Heart left ventricle (tissue), 16 donors: ENCODE data around the gene KCTD12. TPM values are rescaled to one million over a fixed set of nuclear protein-coding genes. Genes with fewer than 3 reads are reported as not detected.

Experiments
- ATAC-seq, 4 donors: fragments of 200-7000 bp; cut with Tn5 transposase; one replicate each; pipeline ENCODE4 v1.9.1; 2020 to 2022; ENCODE audit warnings: moderate library complexity in 4 of 4, mild to moderate bottlenecking in 3 of 4, moderate number of reproducible peaks in 1 of 4
- DNase-seq, 5 donors: peaks; one replicate each; pipeline ENCODE4 v3.0.0-alpha.2; 2020
- H3K27ac ChIP-seq, 12 donors: fragments of 200-600 bp; sonication (generic) in 4 of 12; one replicate each; pipeline versions ENCODE4 v1.5.0 to v1.8.0; 2016 to 2022; ENCODE audit warnings: mild to moderate bottlenecking in 2 of 12
- H3K27me3 ChIP-seq, 9 donors: fragments of 200-600 bp; sonication (generic) in 2 of 9; one replicate each; pipeline versions ENCODE4 v1.5.1 to v1.8.0; 2016 to 2022; ENCODE audit warnings: mild to moderate bottlenecking in 3 of 9
- H3K36me3 ChIP-seq, 9 donors: fragments of 200-600 bp; sonication (generic) in 2 of 9; one replicate each; pipeline versions ENCODE4 v1.5.0 to v1.8.0; 2018 to 2022; ENCODE audit warnings: mild to moderate bottlenecking in 2 of 9
- H3K4me1 ChIP-seq, 12 donors: fragments of 200-600 bp; sonication (generic) in 4 of 12; one replicate each; pipeline versions ENCODE4 v1.5.0 to v1.8.0; 2016 to 2022; ENCODE audit warnings: mild to moderate bottlenecking in 3 of 12
- H3K4me3 ChIP-seq, 12 donors: fragments of 200-600 bp; sonication (generic) in 4 of 12; one replicate each; pipeline versions ENCODE4 v1.5.0 to v1.8.0; 2017 to 2022; ENCODE audit warnings: mild to moderate bottlenecking in 9 of 12, moderate library complexity in 4 of 12
- H3K9me3 ChIP-seq, 12 donors: fragments of 200-600 bp; sonication (generic) in 4 of 12; one replicate each; pipeline versions ENCODE4 v1.5.0 to v1.8.0; 2016 to 2022; ENCODE audit warnings: mild to moderate bottlenecking in 1 of 12
- POLR2A ChIP-seq, 2 donors: fragments of 450-650 bp; IDR thresholded peaks; one replicate each; pipeline ENCODE4 v1.6.1; 2017; ENCODE audit warnings: antibody characterized with exemption in 2 of 2, mild to moderate bottlenecking in 2 of 2, moderate library complexity in 2 of 2
- WGBS, 4 donors: extraction: QIAGEN DNeasy Blood & Tissue Kit in 2 of 4; methylation state at CpG; one replicate each; pipeline versions ENCODE4 v1.1.5 to v1.1.7; 2013 to 2018; 5-methylcytosine and 5-hydroxymethylcytosine counted together
- intact Hi-C, 10 donors: fragments of 100-400 bp; cut with DNase I; formaldehyde crosslinking; loops; one replicate each; pipeline versions ENCODE4 v1.11.1 to v1.14.2; 2022
- polyA plus RNA-seq, 2 donors: library from polyadenylated mRNA; stranded (reverse); fragments of 200-250 nt; gene quantifications; one replicate each; pipeline ENCODE4 v1.2.3, GENCODE V29; 2013
- total RNA-seq, 9 donors: library from RNA; depleted of rRNA in 2 of 9; stranded (reverse); fragments of >200 nt in 2 of 9; fragmentation: NEBNext Ultra II Directional in 3 of 9; extraction: Animal tissue kit (Norgen Biotek cat#: 25700) in 3 of 9; gene quantifications; one replicate each; pipeline versions ENCODE4 v1.1.0 to v1.2.4, GENCODE V29; 2016 to 2023
- TF ChIP-seq, protein P1 (sequence below), 12 donors: fragments of 200-600 bp; sonication (generic) in 4 of 12; IDR thresholded peaks; one replicate each; pipeline versions ENCODE4 v1.5.0 to v1.8.0; 2018 to 2022; ENCODE audit warnings: antibody characterized with exemption in 12 of 12, mild to moderate bottlenecking in 5 of 12
- donor health status: ischemic (EF 13 %, LVEDD 7.1; RV severe dilation, severe dysfunction).
- donor health status: healthy with polysubstance abuse.
- donor health status: DM: no; HTN: yes; CAD: no.
- donor health status: DM: no; HTN: no; CAD: no.
- donor health status: ischemic (EF 25% LVEDD 6.9; RV normal size, moderate dysfunction).
- donor health status: ischemic (EF 25% LVEDD 5.7; RV mildly dilated, moderate dysfunction).
- donor health status: healthy.
- donor health status: DM: yes; HTN: yes; CAD: no.
- donor health status: ischemic (EF 35%, LVEDD 5.7; RV mildly dilated, moderate dysfunction).
- donor health status: nonischemic (EF 11% LVEDD 7.7; RV severe dilation, severe dysfunction).
- donor health status: DM: yes; HTN: yes; CAD: no.
- donor health status: PGD.
- donor health status: ischemic (EF 29% LVEDD 5.4; RV normal size, mild dysfunction).
- donor health status: nonischemic (EF 23%, LVEDD 6.1; RV moderate dilation, normal function).

Gene KCTD12
- total and polyA plus RNA-seq, 11 donors = 10.1 to 84.4 (median 34.7) TPM

DNA sequence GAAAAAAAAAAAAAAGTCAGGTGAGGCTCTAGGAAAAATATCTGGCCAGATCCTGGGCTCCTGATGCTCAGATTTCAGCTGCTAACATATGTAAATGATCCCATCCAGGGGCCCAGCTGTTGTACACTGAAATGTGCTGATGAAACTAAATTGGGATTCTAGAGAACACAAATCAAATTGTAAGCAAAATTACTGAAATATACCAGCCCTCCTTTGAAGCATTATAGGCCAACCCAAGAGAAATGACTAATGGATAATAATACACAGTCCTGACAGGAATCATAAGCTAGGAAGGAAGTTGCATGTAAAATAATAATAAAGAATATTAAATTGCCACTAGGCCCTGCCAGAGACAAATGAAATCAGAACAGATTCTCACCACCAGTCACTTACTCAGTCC is 17.8 kb downstream of the KCTD12 start:
- Histone ChIP-seq H3K27ac (no peak overlapping the region), H3K27me3 (no peaks in the 10 kb centered on the region), H3K36me3 (no peaks in the 10 kb centered on the region), H3K4me3 (no peak overlapping the region), H3K9me3 (no peaks in the 10 kb centered on the region), H3K4me1 (peaks cover 0 to 8% (median 0%) of the 10 kb centered on the region in 12 donors)
- TF ChIP-seq, protein P1, sequence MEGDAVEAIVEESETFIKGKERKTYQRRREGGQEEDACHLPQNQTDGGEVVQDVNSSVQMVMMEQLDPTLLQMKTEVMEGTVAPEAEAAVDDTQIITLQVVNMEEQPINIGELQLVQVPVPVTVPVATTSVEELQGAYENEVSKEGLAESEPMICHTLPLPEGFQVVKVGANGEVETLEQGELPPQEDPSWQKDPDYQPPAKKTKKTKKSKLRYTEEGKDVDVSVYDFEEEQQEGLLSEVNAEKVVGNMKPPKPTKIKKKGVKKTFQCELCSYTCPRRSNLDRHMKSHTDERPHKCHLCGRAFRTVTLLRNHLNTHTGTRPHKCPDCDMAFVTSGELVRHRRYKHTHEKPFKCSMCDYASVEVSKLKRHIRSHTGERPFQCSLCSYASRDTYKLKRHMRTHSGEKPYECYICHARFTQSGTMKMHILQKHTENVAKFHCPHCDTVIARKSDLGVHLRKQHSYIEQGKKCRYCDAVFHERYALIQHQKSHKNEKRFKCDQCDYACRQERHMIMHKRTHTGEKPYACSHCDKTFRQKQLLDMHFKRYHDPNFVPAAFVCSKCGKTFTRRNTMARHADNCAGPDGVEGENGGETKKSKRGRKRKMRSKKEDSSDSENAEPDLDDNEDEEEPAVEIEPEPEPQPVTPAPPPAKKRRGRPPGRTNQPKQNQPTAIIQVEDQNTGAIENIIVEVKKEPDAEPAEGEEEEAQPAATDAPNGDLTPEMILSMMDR (IDR thresholded peaks at IDR 0.05) = no peak
- no peak for TF ChIP-seq POLR2A (IDR thresholded peaks at IDR 0.05)
- intact Hi-C loops = loop anchor here in 1 of 10 donors (5.0 kb wide), 1 partner anchor 36 kb away; no protein-coding TSS in a partner anchor
- DNase-seq = no peak
- ATAC-seq = no peak

DNA sequence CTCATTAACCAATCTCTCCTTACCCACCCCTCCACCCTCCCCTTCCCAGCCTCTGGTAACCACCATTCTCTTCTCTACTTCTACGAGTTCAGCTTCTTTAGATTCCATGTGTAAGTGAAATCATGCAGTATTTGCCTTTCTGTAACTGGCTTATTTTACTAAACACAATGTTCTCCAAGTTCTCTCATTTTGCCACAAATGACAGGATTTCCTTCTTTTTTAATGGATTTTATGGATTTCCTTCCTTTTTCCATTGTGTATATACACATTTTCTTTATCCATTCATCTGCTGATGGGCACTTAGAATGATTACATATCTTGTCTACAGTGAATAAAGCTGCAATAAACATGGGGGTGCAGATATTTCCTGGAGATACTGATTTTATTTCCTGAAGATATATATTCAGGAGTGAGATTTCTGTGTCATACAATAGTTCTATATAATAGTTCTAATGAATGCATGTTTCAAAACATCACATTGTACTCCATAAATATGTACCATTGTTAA is 20.2 kb downstream of the KCTD12 start:
- Histone ChIP-seq H3K4me1 (peaks cover 0 to 8% (median 0%) of the 10 kb centered on the region in 12 donors), H3K27me3 (no peaks in the 10 kb centered on the region), H3K36me3 (no peaks in the 10 kb centered on the region), H3K4me3 (no peak overlapping the region), H3K9me3 (no peaks in the 10 kb centered on the region), H3K27ac (no peak overlapping the region)
- intact Hi-C loops = loop anchor here in 1 of 10 donors (5.0 kb wide), 1 partner anchor 34 kb away; no protein-coding TSS in a partner anchor
- ATAC-seq (no peak), DNase-seq (no peak)
- TF ChIP-seq, protein P1 (IDR thresholded peaks at IDR 0.05) = no peak
- TF ChIP-seq POLR2A (IDR thresholded peaks at IDR 0.05) = no peak
- 51 to 80% (median 74%) methylated on average over 1 of the region's 1 CpG for WGBS, 4 donors

- TF ChIP-seq POLR2A (IDR thresholded peaks at IDR 0.05) = no peak
- TF ChIP-seq, protein P1 (IDR thresholded peaks at IDR 0.05) = no peak
- H3K4me3 ChIP-seq = no peak overlapping the region
- H3K36me3 ChIP-seq = no peaks in the 10 kb centered on the region
- ATAC-seq = no peak
- DNase-seq = no peak
- intact Hi-C loops = loop anchor here in 1 of 10 donors (5.0 kb wide), 1 partner anchor 33 kb away; no protein-coding TSS in a partner anchor
- H3K9me3 ChIP-seq = no peaks in the 10 kb centered on the region
- H3K27ac ChIP-seq = no peak overlapping the region
- H3K4me1 ChIP-seq = peaks cover 0 to 8% (median 0%) of the 10 kb centered on the region in 12 donors
- 43 to 70% (median 62%) methylated on average over 4 of the region's 4 CpGs for WGBS, 4 donors
- H3K27me3 ChIP-seq = no peaks in the 10 kb centered on the region
Measured at GRCh38 chr13:76865109-76865508, 21.1 kb downstream of the KCTD12 start.

DNA sequence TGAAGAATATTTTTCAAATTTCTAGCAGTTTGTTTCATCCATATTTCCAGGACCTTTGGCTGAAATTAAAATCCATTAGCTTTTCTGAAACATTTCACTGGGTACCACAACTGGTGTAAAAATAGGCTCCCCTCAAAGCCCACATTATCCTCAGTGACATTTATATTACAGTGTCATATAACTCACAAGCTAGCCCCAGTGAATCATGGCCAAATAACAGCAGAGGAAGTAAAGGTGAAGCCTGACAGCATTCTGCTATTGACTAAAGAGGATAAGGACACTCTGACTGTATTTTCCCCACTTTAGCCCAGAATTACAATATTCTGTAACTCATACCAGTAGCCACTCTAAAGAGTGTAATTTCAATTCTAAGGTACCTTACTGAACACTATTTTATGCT is 21.9 kb downstream of the KCTD12 start:
- no peak overlapping the region for H3K27ac ChIP-seq
- intact Hi-C loops = no loop called here
- DNase-seq (no peak), ATAC-seq (no peak)
- H3K36me3 ChIP-seq = no peaks in the 10 kb centered on the region
- peaks cover 0 to 8% (median 0%) of the 10 kb centered on the region in 12 donors for H3K4me1 ChIP-seq
- H3K27me3 ChIP-seq = no peaks in the 10 kb centered on the region
- TF ChIP-seq, protein P1 (IDR thresholded peaks at IDR 0.05) = no peak
- TF ChIP-seq POLR2A (IDR thresholded peaks at IDR 0.05) = no peak
- no peak overlapping the region for H3K4me3 ChIP-seq
- peaks cover 0 to 6% (median 0%) of the 10 kb centered on the region in 12 donors for H3K9me3 ChIP-seq
